ENCODE data around the gene PIP5KL1. TPM values are rescaled to one million over a fixed set of nuclear protein-coding genes. Genes with fewer than 3 reads are reported as not detected.

PIP5KL1 gene
- total and polyA plus RNA-seq, 2 of the 4 experiments (the other 2 are of a cell fraction): 0.36 to 3.6 TPM

- POLR2A ChIA-PET (ENCODE audit: unreplicated experiment): no interaction called here
- intact Hi-C loops (cut with micrococcal nuclease): no loop called here
- Histone ChIP-seq H3K4ac (ENCODE audit: low read depth, low read length) (peak overlapping the region; percentile 24; the same call in 1 of the 2 replicates), H2BK5ac (ENCODE audit: low read depth, low read length, poor library complexity, severe bottlenecking) (no peak overlapping the region), H3K27me3 (ENCODE audit: control insufficient read depth, insufficient read depth, low read length) (no peaks in the 10 kb centered on the region), H2BK15ac (ENCODE audit: low read depth, low read length) (no peak overlapping the region), H3K27ac (ENCODE audit: insufficient read depth, low read length) (no peak overlapping the region), H2BK120ac (ENCODE audit: low read depth, low read length) (no peak overlapping the region; the same call in 1 of the 2 replicates), H3K79me1 (ENCODE audit: low read depth in 1 of 2, low read length in 2 of 2) (peaks cover 6 to 10% of the 10 kb centered on the region in 2 experiments; a peak in 2 of 4 replicates), H3K9me3 (ENCODE audit: control insufficient read depth, insufficient read depth, low read length) (no peaks in the 10 kb centered on the region), H3K36me3 (ENCODE audit: control insufficient read depth, insufficient read depth, low read length) (peaks cover 5% of the 10 kb centered on the region), H3K56ac (ENCODE audit: extremely low read depth, insufficient read depth, low read length) (no peak overlapping the region), H3K4me1 (ENCODE audit: control insufficient read depth, insufficient read depth, low read length) (peaks cover 23% of the 10 kb centered on the region), H3K9me1 (ENCODE audit: insufficient read depth, low read length) (peaks cover 12% of the 10 kb centered on the region), H4K8ac (ENCODE audit: low read depth in 2 of 2, low read length in 2 of 2) (peak overlapping the region; percentile 0 to 6; a peak in 2 of 4 replicates), H4K20me1 (ENCODE audit: insufficient read depth, low read length) (no peaks in the 10 kb centered on the region), H3K23ac (ENCODE audit: low read depth, low read length) (no peak overlapping the region), H3K4me2 (ENCODE audit: low read depth, low read length) (no peak overlapping the region), H2AFZ (replicated peaks; ENCODE audit: low read length, poor library complexity) (peak overlapping the region; percentile 16), H2AK9ac (replicated peaks; ENCODE audit: low read depth, low read length, poor library complexity) (no peak overlapping the region), H3K9ac (ENCODE audit: low read depth, low read length) (no peak overlapping the region), H2AK5ac (ENCODE audit: low read depth, low read length) (peak overlapping the region; percentile 29; the same call in 1 of the 2 replicates), H3K18ac (ENCODE audit: low read depth, low read length) (peak overlapping the region; percentile 42; the same call in 1 of the 2 replicates), H4K91ac (ENCODE audit: insufficient read depth, low read depth, low read length) (peak overlapping the region; percentile 13; the same call in 1 of the 2 replicates), H3K14ac (replicated peaks; ENCODE audit: low read depth, low read length) (no peak overlapping the region), H2BK20ac (ENCODE audit: low read depth, low read length) (no peak overlapping the region), H3K4me3 (ENCODE audit: insufficient read depth, low read depth, low read length) (no peak overlapping the region), H4K5ac (ENCODE audit: low read depth, low read length) (peak overlapping the region; percentile 64)
- DNase-seq (no peak), ATAC-seq (ENCODE audit: low read depth) (no peak)
- no TSS peak for BruUV-seq (replicated peaks)
- in situ Hi-C loops (cut with MboI; ENCODE audit: low sequenced_read_pairs): no loop called here
- 69% methylated on average over 2 of the region's 17 CpGs; no CpG with 5 or more reads in 1 of the 2 experiments for WGBS, 2 experiments (ENCODE audit: extremely low coverage in 2 of 2, insufficient read length in 1 of 2)
- dilution Hi-C loops (cut with HindIII; ENCODE audit: low sequenced_read_pairs, unreplicated experiment): no loop called here
- CTCF ChIA-PET: interaction anchor here (1.1 kb wide), 1 partner anchor 34 kb away, joined by 4 read pairs; no protein-coding TSS in a partner anchor
- TF ChIP-seq RCOR1 (IDR thresholded peaks at IDR 0.05; ENCODE audit: insufficient replicate concordance, low read length) (no peak), CHD1 (IDR thresholded peaks at IDR 0.05; ENCODE audit: low read depth, low read length) (no peak), RAD21 (IDR thresholded peaks at IDR 0.05; ENCODE audit: low read length) (no peak), USF2 (IDR thresholded peaks at IDR 0.05; ENCODE audit: low read depth, low read length) (no peak), FOS (IDR thresholded peaks at IDR 0.05; ENCODE audit: low read depth, low read length) (no peak), BHLHE40 (IDR thresholded peaks at IDR 0.05; ENCODE audit: low read depth, low read length) (no peak), MAFK (IDR thresholded peaks at IDR 0.05; ENCODE audit: low read depth, low read length) (no peak), POLR2A (IDR thresholded peaks at IDR 0.05; ENCODE audit: low read depth, low read length) (no peak), SMC3 (IDR thresholded peaks at IDR 0.05; ENCODE audit: low read depth, low read length) (no peak), MXI1 (IDR thresholded peaks at IDR 0.05; ENCODE audit: borderline replicate concordance, low read depth, low read length) (no peak), RFX5 (IDR thresholded peaks at IDR 0.05; ENCODE audit: low read depth, low read length) (no peak), MAZ (IDR thresholded peaks at IDR 0.05; ENCODE audit: borderline replicate concordance, low read depth, low read length) (no peak)
- TF ChIP-seq, protein P1, sequence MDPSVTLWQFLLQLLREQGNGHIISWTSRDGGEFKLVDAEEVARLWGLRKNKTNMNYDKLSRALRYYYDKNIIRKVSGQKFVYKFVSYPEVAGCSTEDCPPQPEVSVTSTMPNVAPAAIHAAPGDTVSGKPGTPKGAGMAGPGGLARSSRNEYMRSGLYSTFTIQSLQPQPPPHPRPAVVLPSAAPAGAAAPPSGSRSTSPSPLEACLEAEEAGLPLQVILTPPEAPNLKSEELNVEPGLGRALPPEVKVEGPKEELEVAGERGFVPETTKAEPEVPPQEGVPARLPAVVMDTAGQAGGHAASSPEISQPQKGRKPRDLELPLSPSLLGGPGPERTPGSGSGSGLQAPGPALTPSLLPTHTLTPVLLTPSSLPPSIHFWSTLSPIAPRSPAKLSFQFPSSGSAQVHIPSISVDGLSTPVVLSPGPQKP (IDR thresholded peaks at IDR 0.05; ENCODE audit: borderline replicate concordance, low read depth, low read length): no peak
- TF ChIP-seq, protein P2, sequence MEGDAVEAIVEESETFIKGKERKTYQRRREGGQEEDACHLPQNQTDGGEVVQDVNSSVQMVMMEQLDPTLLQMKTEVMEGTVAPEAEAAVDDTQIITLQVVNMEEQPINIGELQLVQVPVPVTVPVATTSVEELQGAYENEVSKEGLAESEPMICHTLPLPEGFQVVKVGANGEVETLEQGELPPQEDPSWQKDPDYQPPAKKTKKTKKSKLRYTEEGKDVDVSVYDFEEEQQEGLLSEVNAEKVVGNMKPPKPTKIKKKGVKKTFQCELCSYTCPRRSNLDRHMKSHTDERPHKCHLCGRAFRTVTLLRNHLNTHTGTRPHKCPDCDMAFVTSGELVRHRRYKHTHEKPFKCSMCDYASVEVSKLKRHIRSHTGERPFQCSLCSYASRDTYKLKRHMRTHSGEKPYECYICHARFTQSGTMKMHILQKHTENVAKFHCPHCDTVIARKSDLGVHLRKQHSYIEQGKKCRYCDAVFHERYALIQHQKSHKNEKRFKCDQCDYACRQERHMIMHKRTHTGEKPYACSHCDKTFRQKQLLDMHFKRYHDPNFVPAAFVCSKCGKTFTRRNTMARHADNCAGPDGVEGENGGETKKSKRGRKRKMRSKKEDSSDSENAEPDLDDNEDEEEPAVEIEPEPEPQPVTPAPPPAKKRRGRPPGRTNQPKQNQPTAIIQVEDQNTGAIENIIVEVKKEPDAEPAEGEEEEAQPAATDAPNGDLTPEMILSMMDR (conservative IDR thresholded peaks at IDR 0.05; ENCODE audit: low read depth, low read length): no peak
Observed at GRCh38 chr9:127903557-127904475, 26.8 kb downstream of the PIP5KL1 start.

Data from IMR-90 (cell line).